Stimulated activated CD4-positive, alpha-beta T cell treated with anti-CD3 and anti-CD28 coated beads, Interleukin-1b, Interleukin-23, amount 100 ng/mL, for 1 hour (primary cell): ENCODE results near the gene ACP7.
A peak's percentile ranks its signal among the peaks of the same experiment; 100 is the strongest.
"Not testable (repeated sequence)": the region's sequence is repeated elsewhere in the genome, so short reads cannot be mapped to it uniquely, and the experiment has no call there.

ENCODE experiments used
- DNase-seq, 2 donors: peaks; one replicate each; pipeline ENCODE4 v3.0.0-alpha.2; 2020; ENCODE audit warnings: low read depth in 2 of 2

The ACP7 gene

DNA sequence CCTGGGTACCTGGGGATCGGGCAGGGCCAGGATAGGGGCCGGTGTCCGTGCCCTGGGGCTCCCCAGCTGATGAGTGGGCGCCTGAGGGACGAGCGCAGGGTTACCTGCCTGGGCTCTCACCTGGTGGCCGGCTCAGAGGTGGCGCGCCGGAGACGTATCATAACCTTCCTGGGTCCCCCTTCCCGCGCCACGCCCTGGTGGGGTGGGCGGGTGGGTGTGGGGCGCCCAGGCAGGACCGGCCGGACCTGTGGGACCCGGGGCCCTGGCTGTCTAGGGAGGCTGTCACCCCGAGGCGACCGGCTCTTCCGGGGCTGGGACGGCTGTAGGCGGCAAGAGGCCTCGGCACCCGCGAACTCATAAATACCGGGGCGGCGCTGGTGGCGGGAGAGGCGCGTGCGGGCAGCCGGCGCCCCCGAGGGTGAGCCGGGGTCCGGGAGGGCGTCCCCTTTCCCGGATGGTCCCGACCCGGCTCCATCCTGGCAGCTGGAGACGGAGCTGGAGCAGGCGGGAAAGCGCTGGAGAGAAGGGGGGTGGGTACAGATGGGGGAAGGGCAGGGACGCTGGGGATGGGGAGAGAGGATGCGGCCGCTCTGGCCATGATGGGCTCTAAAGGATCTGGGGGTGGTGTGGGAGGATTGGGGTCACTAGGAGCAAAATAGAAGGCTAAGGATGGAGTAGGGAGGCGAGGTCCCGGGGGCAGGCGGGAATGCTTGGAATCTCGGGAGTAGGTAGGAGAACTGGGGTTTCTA, at the start of gene ACP7:
ACP7 (plus strand) TSS at position 386 of the 749 bp plus-strand sequence. CDS start 902 bp downstream, outside the sequence.
- DNase-seq, result no peak

- no peak for DNase-seq
These were observed 47.6 kb upstream of the ACP7 start for GRCh38 chr19:39036581-39036980.

- DNase-seq, result no peak
These were observed 47.0 kb upstream of the ACP7 start for GRCh38 chr19:39037194-39037593.

DNA sequence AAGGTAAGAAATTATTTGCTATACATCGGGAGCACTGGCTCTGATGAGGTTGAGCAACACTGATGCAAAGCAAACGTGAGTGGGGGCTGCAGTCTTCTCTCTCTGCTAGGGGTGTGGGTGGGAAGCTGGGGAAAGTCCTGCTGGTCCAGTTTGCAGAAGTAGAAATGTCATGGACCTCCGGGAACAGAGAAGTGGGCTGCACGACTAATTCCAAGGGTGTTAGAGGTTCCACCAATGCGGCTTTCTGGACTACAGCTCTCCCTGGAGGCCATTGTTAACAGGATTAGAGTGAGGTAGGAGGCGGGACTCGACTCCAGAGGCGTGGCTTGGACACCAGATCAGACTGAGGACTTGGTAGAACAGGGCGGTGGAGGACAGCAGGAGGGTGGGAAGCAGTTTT, 46.1 kb upstream of the ACP7 start:
- no peak for DNase-seq

GRCh38 chr19:39045506-39045905, 38.7 kb upstream of the ACP7 start:
- DNase-seq, result no peak

DNA sequence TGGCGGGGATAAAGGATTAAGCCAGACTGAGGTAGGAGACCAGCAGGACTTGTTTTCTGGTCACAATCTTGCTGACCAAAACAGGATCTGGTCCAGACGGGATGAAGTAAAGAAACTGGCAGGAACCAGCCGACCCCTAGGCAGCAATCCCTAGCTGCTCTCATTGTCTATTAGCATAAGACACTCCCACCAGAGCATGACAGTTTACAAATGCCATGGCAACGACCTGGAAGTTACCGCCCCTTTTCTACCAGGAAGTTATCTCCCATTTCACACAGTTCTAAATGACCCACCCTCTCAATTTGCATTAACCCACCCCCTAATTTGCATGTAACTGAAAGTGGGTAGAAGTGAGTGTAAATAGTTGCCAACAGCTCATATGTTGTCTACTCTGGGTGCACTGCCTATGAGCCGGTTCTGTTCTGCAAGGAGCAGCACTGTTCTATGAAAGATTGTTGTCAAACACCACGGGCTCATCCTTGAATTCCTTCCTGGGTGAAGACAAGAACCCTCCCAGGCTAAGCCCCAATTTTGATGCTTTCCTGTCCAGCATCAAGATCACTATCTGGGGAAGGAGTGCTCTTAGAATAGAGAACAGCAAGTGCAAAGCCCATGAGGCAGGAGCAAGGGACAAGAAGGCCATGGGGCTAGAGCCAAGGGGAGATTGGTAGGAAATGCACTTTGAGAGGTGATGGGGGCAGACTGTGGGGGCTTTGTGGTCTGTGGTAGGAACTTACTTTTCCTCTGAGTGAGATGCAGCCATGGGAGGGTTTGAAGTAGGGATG, 37.9 kb upstream of the ACP7 start:
- no peak for DNase-seq

DNA sequence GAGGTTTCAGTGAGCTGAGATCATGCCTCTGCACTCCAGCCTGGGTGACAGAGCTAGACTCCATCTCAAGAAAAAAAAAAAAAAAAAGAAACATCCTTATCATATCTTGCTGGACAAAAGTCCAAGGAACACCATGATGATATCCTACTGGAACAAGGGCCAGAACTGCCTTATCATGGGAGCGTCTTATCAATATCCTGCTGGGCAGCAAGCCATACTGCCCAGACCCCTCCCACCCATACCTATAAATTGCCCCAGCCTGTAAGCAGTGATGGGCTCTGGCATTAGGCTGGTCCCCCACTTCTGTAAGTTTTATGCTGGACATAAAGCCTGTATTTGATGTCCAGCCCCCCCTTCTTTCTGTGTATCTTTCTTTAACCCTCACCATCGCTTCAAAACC, 37.1 kb upstream of the ACP7 start:
- no peak for DNase-seq

DNA sequence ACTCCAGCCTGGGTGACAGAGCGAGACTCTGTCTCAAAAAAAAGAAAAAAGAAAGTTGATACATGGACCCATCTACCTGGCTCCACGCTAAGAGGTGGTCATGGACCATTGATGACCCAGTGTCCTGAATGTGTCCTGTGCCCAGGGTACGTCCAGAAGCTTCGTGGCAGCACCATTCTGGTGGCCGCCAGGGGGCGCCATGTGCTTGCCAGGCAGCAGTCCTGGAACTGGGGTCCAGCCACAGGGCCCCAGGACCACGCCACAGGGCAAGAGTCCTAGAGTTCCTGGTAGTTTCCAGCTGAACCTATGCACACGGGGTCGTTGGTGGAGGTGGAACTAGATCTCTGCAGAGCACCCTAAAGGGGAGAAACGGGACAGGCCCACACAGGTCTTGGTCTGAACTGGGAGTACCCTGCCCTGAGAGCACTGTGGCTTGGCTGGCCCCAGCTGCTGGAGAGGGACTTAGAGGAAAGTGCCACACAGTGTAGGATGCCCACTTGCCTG, 31.9 kb upstream of the ACP7 start:
- peak; percentile 41 to 54 for DNase-seq

DNA sequence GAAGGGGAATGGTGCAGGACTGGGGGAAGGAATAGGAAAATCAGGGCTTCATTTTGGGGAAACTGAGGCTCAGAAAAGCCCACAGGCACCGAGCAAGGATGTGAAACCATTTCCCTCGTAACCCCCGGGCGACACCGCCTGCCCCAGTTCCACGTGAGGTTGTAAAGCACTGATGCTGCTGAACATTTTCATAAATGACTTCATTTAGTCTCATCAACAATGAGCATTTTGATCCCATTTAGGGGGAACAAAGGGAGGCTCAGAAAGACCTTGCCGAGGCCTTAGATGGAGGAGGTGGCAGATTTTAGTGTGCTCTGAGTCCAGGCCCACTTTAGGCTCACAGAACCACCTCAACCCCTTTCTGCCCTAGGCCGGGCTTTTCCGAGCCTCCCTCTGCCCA, 31.3 kb upstream of the ACP7 start:
- no peak for DNase-seq

DNA sequence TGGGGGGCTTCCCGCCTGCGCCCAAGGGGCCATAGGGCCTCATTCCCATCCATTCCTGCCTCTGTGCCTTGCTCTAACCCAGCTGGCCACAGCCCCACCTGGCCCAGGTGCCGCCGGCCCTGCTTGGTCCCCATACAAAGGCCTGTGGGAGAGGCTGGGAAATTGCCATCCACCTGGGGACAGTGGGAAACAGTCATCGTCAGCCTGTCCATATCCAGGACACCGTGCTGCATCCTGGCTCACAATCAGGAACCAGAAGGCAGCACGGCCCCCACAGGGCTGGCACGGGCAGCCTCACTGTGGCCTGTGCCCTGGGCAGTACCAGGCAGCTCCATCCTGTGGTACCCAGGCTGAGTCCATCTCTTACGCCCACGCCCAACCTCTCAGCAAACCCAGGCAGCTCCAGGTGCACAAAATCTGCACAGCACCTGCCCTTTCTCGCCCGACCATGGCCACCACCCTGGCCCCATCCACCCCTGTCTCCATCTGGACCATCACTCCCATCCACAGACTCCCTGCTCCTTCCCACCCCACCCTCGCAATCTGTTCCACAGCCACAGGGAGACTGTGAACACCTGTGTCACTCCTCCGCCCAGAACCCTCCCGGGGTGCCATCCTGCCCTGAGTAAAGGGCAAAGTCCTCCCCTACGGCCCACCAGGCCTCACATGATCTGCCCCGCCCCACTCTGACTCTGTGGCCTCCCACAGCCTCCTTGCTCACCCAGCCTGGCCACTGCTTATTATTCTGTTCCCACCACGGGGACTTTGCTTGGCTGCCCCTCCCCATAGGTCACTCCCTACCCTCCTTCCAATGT, 30.7 kb upstream of the ACP7 start:
- no peak for DNase-seq

DNA sequence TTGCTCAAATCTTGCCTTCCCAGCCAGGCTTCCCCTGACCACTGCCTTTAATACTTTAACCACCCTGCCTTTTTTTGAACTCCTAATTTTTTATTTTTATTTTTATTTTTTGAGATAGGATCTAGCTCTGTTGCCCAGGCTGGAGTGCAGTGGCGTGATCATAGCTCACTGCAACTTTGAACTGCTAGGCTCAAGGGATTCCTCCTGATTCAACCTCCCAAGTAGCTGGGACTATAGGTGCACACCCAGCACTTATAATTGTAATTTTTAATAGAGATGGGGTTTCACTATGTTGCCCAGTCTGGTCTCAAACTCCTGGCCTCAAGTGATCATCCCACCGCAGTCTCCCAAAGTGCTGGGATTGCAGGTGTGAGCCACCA, 30.1 kb upstream of the ACP7 start:
- no peak for DNase-seq

- no peak for DNase-seq
These were observed 26.6 kb upstream of the ACP7 start for GRCh38 chr19:39057615-39058014.

DNA sequence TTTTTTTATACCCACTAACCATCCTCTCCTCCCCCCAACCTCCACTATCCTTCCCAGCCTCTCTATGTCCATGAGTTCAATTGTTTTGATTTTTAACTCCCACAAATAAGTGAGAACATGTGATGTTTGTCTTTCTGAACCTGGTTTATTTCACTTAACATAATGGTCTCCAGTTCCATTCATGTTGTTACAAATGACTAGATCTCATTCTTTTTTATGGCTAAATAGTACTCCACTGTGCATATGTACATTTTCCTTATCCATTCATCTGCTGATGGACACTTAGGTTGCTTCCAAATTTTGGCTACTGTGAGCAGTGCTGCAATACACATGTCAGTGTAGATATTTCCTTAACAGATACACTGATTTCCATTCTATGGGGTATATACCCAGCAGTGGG, 24.9 kb upstream of the ACP7 start:
- DNase-seq, result no peak

DNA sequence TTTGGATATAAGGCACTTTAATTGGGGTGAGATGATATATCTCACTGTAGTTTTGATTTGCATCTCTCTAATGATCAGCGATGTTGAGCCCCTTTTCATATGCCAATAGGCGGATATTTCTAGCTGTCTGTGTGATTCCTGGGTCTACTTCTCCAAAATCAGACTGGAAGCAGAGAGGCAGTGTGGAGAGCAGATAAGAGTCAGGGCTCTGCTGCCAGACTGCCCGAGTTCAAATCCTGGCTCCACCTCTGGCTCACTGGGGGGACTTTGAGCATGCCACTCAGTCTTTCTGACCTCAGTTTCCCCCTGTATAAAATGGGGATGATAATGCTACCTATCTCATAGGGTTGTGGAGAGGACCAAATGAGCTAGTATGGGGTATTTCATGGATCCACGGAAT, 24.0 kb upstream of the ACP7 start:
- no peak for DNase-seq

DNA sequence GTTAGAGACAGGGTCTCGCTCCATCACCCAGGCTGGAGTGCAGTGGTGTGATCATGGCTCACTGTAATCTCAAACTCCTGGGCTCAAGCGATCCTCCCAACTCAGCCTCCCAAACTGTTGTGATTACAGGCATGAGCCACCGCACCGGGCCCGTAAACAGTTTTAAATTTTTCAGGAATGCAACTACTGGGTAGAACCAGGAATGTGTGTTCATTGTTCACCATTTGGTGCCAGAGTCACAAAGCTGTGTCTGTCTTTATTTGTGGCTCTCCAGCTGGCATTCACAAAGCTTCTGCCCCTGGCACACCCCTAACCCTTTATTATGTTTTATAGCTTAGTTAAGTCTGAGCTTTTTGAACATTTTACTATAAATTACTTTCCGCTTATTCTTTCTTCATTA, 19.8 kb upstream of the ACP7 start:
- no peak for DNase-seq

- DNase-seq, result no peak
These were observed 18.2 kb upstream of the ACP7 start for GRCh38 chr19:39065928-39066327.

DNA sequence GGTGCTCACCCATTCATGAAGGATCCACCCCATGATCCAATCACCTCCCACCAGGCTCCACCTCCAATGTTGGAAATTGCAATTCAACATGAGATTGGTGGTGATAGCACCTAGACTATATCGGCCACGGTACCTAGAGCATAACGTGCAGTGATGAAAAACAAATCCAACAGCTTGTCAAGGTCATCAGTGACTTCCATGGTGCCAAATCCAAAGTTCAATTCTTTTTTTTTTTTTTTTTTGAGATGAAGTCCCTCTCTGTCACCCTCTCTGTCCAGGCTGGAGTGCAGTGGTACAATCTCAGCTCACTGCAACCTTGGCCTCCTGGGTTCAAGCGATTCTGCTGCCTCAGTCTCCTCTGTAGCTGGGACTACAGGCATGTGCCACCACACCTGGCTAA, 17.1 kb upstream of the ACP7 start:
- no peak for DNase-seq

DNA sequence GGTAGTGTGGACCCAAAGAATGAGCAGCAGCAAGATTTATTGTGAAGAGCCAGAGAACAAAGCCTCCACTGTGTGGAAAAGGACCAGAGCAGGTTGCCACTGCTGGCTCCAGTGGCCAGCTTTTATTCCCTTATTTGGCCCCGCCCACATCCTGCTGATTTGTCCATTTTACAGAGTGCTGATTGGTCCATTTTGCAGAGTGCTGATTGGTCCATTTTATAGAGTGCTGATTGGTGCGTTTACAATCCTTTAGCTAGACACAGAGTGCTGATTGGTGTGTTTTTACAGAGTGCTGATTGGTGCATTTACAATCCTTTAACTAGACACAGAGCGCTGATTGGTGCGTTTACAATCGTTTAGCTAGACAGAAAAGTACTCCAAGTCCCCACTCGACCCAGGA, 15.9 kb upstream of the ACP7 start:
- DNase-seq, result not testable (repeated sequence)

GRCh38 chr19:39070888-39071287, 13.3 kb upstream of the ACP7 start:
- DNase-seq, result no peak

DNA sequence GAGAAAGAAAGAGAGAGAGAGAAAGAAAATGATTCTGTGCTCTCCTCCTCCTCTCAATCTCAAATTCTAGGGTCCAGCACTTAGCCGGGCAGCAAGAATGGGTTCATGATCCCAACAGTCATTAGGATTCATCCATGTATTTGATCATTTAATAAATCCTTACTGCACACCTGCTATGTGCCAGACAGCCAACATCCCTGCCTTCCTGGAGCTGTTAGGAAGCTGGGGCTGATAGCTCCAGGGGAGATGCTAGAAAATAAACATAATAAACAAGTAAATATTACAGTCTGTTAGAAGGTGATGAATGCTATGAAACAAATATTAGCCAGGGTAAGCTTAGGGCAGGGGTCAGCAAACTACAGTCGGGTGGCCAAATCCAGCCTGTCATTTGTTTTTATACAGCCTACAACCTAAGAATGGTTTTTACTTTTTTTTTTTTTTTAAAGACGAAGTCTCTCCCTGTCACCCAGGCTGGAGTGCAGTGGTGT, 9.9 kb upstream of the ACP7 start:
- no peak for DNase-seq

- no peak for DNase-seq
These were observed 9.2 kb upstream of the ACP7 start for GRCh38 chr19:39074942-39075341.

DNA sequence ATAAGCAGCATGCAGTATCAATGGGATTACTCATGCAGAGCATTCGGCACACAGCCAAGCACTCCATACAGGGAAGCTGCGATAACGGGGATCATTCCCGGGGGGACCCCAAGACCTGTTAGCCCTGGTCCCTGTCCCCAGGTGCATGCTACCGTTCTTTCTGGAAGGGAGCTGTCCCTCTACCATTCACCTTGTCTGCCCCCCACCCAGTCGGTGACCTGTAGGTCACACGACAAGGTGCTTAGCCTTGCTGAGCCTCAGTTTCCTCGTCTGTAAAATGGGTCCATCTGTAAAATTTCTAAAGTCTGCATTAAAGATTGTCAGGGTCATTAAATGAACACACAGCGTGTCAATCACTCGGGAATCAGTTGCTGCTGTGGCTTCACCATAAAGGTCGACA, 6.8 kb upstream of the ACP7 start:
- DNase-seq, result no peak
